MCF 10A (cell line): ENCODE data around the gene ARHGAP15. TPM values are rescaled to one million over a fixed set of nuclear protein-coding genes. Genes with fewer than 3 reads are reported as not detected.

Source experiments
- BruUV-seq: library from RNA; stranded (reverse); fragments of 400-500 nt; replicated peaks from 2 replicates; lab custom pipeline; 2021; lab: Mats Ljungman, UMichigan
- CTCF ChIA-PET: fragments of 300-600 bp; sonication (Branson Sonifier 250); formaldehyde crosslinking; extraction: SDS; loops from one replicate; lab custom pipeline; 2021; ENCODE audit warnings: antibody characterized with exemption, inconsistent platforms; lab: Yijun Ruan, JAX
- POLR2A ChIA-PET: fragments of 300-600, 350-650 bp; sonication (Branson Sonifier 250); formaldehyde crosslinking; extraction: SDS; loops from one replicate; lab custom pipeline; 2020; ENCODE audit warnings: antibody characterized with exemption, inconsistent platforms; lab: Yijun Ruan, JAX
- DNase-seq: peaks from one replicate; pipeline ENCODE4 v3.0.0-alpha.2; 2018; ENCODE audit not compliant: unreplicated experiment
- H3K27ac Mint-ChIP-seq: one replicate; pipeline ENCODE4 v1.8.0; 2022; ENCODE audit warnings: mild to moderate bottlenecking, low read depth, mixed read lengths; ENCODE audit not compliant: unreplicated experiment
- H3K27me3 Mint-ChIP-seq: one replicate; pipeline ENCODE4 v1.8.0; 2022; ENCODE audit warnings: mixed read lengths; ENCODE audit not compliant: insufficient read depth, unreplicated experiment
- H3K36me3 Mint-ChIP-seq: one replicate; pipeline ENCODE4 v1.8.0; 2022; ENCODE audit warnings: mild to moderate bottlenecking, moderate library complexity, mixed read lengths; ENCODE audit not compliant: insufficient read depth, unreplicated experiment
- H3K4me1 Mint-ChIP-seq: one replicate; pipeline ENCODE4 v1.8.0; 2022; ENCODE audit warnings: mixed read lengths; ENCODE audit not compliant: insufficient read depth, unreplicated experiment
- H3K4me3 Mint-ChIP-seq: one replicate; pipeline ENCODE4 v1.8.0; 2022; ENCODE audit warnings: mild to moderate bottlenecking, moderate library complexity, mixed read lengths; ENCODE audit not compliant: unreplicated experiment
- H3K9me3 Mint-ChIP-seq: one replicate; pipeline ENCODE4 v1.8.0; 2022; ENCODE audit warnings: mixed read lengths; ENCODE audit not compliant: unreplicated experiment
- intact Hi-C: fragments of 100-400 bp; cut with micrococcal nuclease; formaldehyde crosslinking; loops from 2 replicates; pipeline ENCODE4 v1.14.1; 2022
- total RNA-seq: library from RNA; stranded (reverse); gene quantifications from 2 replicates; pipeline ENCODE4 v1.2.3, GENCODE V29; 2022
- TF ChIP-seq, protein P1 (sequence below): fragments of 200-600 bp; IDR thresholded peaks from one replicate; pipeline ENCODE4 v1.8.0; 2022; ENCODE audit warnings: antibody characterized with exemption, mild to moderate bottlenecking; ENCODE audit not compliant: unreplicated experiment

The ARHGAP15 gene
- total RNA-seq, 1 experiment from 2014 or later: not detected

DNA sequence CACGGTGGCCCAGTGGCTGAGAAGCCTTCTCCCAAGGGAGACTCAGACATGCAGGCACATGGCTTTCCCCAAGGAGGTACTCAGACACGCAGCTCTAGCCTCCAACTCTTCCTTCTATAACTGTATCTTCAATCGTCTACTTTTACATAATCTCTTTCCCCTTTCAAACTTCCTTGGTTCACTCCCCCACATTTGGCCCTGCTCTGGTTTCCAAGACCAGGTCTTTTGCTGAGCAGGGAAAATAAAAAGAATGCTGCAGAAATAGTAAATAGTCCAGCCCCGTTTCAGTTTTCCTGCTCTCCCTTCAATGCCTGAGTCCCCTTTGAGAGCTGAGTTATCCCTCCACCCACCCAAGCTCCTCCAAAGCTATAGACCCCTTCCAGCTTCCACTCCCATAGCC, 635.0 kb downstream of the ARHGAP15 start:
- BruUV-seq: no TSS peak
- intact Hi-C loops: no loop called here
- peaks cover 6% of the 10 kb centered on the region for H3K4me1 Mint-ChIP-seq
- H3K36me3 Mint-ChIP-seq: no peaks in the 10 kb centered on the region
- no peaks in the 10 kb centered on the region for H3K27me3 Mint-ChIP-seq
- H3K27ac Mint-ChIP-seq: no peak overlapping the region
- TF ChIP-seq, protein P1, sequence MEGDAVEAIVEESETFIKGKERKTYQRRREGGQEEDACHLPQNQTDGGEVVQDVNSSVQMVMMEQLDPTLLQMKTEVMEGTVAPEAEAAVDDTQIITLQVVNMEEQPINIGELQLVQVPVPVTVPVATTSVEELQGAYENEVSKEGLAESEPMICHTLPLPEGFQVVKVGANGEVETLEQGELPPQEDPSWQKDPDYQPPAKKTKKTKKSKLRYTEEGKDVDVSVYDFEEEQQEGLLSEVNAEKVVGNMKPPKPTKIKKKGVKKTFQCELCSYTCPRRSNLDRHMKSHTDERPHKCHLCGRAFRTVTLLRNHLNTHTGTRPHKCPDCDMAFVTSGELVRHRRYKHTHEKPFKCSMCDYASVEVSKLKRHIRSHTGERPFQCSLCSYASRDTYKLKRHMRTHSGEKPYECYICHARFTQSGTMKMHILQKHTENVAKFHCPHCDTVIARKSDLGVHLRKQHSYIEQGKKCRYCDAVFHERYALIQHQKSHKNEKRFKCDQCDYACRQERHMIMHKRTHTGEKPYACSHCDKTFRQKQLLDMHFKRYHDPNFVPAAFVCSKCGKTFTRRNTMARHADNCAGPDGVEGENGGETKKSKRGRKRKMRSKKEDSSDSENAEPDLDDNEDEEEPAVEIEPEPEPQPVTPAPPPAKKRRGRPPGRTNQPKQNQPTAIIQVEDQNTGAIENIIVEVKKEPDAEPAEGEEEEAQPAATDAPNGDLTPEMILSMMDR: no peak
- no peak for DNase-seq
- ChIA-PET POLR2A (no interaction called here), CTCF (no interaction called here)
- H3K9me3 Mint-ChIP-seq: no peaks in the 10 kb centered on the region
- H3K4me3 Mint-ChIP-seq: no peak overlapping the region

DNA sequence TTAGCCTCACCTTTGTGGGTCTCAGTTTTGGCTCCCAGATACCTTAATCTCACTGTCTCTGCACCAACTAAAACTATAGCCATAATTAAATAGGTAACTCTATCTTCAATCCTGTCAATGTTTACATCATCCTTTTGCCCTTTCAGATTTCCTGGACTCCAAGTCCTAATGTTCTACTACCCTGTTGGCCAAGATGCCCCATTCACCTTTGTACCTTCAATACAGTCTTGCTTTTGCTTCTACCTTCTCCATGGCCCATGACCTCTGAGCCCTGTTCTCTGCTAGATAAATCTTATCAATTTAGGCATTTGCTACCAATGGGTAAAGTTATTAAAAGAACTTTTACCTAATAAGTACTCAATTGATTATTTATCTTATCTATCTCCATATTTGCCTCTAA, 635.5 kb downstream of the ARHGAP15 start:
- no peaks in the 10 kb centered on the region for H3K27me3 Mint-ChIP-seq
- DNase-seq: no peak
- H3K27ac Mint-ChIP-seq: no peak overlapping the region
- no TSS peak for BruUV-seq
- no peak overlapping the region for H3K4me3 Mint-ChIP-seq
- intact Hi-C loops: no loop called here
- no peaks in the 10 kb centered on the region for H3K36me3 Mint-ChIP-seq
- H3K9me3 Mint-ChIP-seq: no peaks in the 10 kb centered on the region
- ChIA-PET CTCF (no interaction called here), POLR2A (no interaction called here)
- peaks cover 1% of the 10 kb centered on the region for H3K4me1 Mint-ChIP-seq
- TF ChIP-seq, protein P1: no peak

DNA sequence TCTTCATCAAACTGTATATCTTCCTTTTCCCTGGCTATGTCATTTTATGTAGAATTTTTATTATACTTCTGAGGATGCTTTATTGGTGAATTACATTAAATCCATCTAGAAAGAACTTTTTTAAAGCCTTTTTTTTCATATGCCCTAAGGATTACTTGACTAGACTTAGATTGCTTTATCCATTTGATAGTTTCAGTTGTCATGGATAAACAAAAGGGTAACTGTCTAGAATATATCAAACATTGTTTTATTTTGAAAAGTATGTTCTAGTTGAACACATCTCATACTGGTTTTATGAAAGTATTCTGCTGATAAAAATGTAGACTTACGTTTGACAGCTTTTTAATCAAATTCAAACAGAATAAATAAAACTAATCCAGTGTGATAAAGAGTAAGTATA, 639.8 kb downstream of the ARHGAP15 start:
- H3K9me3 Mint-ChIP-seq: no peaks in the 10 kb centered on the region
- ChIA-PET CTCF (interaction anchor here (1.7 kb wide), 1 partner anchor 10 kb away, joined by 5 read pairs; no protein-coding TSS in a partner anchor), POLR2A (no interaction called here)
- no peaks in the 10 kb centered on the region for H3K4me1 Mint-ChIP-seq
- no peaks in the 10 kb centered on the region for H3K36me3 Mint-ChIP-seq
- no peak overlapping the region for H3K27ac Mint-ChIP-seq
- TF ChIP-seq, protein P1: no peak
- no peak overlapping the region for H3K4me3 Mint-ChIP-seq
- intact Hi-C loops: no loop called here
- no peaks in the 10 kb centered on the region for H3K27me3 Mint-ChIP-seq
- no TSS peak for BruUV-seq
- no peak for DNase-seq

DNA sequence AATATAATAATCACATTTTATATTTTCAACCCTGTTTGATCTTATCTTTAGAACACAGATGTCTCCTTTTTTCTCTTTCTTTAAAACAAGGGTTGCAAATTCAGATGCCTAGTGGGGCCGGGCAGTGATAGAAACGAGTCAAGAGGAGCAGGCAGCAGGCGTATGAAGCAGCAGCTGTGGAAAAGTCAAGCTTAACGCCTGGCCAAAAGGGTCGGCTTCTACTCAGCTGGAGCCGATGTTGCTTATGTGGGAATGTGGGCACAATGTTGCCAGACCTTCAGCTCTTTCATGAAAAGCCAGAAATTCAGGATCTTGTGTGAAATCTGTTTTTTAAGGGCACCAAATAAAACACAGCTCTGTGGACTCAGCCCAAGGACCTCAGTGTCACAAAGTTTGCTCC, 642.7 kb downstream of the ARHGAP15 start:
- no TSS peak for BruUV-seq
- H3K27ac Mint-ChIP-seq: no peak overlapping the region
- no peak for DNase-seq
- CTCF ChIA-PET: no interaction called here
- POLR2A ChIA-PET: interaction anchor here (0.6 kb wide), 1 partner anchor 11 kb away, joined by 3 read pairs; no protein-coding TSS in a partner anchor
- H3K9me3 Mint-ChIP-seq: no peaks in the 10 kb centered on the region
- intact Hi-C loops: no loop called here
- TF ChIP-seq, protein P1: no peak
- no peaks in the 10 kb centered on the region for H3K36me3 Mint-ChIP-seq
- no peak overlapping the region for H3K4me3 Mint-ChIP-seq
- H3K4me1 Mint-ChIP-seq: no peaks in the 10 kb centered on the region
- no peaks in the 10 kb centered on the region for H3K27me3 Mint-ChIP-seq
